RWPE1 (cell line): ENCODE results near the gene LHFPL6.
"Not testable (repeated sequence)": the region's sequence is repeated elsewhere in the genome, so short reads cannot be mapped to it uniquely, and the experiment has no call there.

ENCODE experiments used
- CTCF ChIA-PET: fragments of 350-600 bp; sonication (Branson Sonifier 250); formaldehyde crosslinking; extraction: SDS; loops from one replicate; lab custom pipeline; 2021; lab: Yijun Ruan, JAX
- POLR2A ChIA-PET: fragments of 400-600 bp; formaldehyde crosslinking; extraction: SDS; loops from one replicate; lab custom pipeline; 2020; ENCODE audit warnings: antibody characterized with exemption; ENCODE audit not compliant: low non-redundant PET; lab: Yijun Ruan, JAX
- DNase-seq: peaks from one replicate; pipeline ENCODE4 v3.0.0; 2012; ENCODE audit warnings: low spot score
- H3K27ac ChIP-seq: fragments of 450-650 bp; 2 replicates; pipeline ENCODE4 v1.5.1; 2017
- TF ChIP-seq, protein P1 (sequence below): fragments of 450-650 bp; conservative IDR thresholded peaks from 2 replicates; pipeline ENCODE4 v1.5.1; 2017; ENCODE audit warnings: low read depth, mild to moderate bottlenecking

LHFPL6 gene

DNA sequence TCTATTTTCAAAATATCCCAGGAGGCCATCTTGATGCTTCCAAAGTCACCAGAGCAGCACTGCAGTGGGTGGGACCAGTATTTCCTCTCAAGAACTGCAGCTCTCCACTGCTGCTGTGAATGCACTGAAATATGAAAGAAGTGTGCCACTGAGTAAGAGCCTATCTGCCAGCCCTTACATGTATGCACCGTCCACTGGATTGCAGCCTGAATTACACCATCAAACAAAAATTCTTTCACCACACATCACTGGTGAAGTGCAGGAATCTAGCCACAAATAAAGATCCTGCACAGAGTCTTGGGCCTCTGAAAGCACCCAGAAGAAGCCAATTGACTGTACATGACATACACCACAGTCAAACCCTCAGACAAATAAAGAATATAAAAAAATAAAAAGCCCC is 249.0 kb downstream of the LHFPL6 start:
- H3K27ac ChIP-seq = no peak overlapping the region
- DNase-seq = no peak
- ChIA-PET CTCF (no interaction called here), POLR2A (no interaction called here)
- TF ChIP-seq, protein P1, sequence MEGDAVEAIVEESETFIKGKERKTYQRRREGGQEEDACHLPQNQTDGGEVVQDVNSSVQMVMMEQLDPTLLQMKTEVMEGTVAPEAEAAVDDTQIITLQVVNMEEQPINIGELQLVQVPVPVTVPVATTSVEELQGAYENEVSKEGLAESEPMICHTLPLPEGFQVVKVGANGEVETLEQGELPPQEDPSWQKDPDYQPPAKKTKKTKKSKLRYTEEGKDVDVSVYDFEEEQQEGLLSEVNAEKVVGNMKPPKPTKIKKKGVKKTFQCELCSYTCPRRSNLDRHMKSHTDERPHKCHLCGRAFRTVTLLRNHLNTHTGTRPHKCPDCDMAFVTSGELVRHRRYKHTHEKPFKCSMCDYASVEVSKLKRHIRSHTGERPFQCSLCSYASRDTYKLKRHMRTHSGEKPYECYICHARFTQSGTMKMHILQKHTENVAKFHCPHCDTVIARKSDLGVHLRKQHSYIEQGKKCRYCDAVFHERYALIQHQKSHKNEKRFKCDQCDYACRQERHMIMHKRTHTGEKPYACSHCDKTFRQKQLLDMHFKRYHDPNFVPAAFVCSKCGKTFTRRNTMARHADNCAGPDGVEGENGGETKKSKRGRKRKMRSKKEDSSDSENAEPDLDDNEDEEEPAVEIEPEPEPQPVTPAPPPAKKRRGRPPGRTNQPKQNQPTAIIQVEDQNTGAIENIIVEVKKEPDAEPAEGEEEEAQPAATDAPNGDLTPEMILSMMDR = no peak

- DNase-seq = no peak
- TF ChIP-seq, protein P1 = no peak
- CTCF ChIA-PET = no interaction called here
- POLR2A ChIA-PET = no interaction called here
- H3K27ac ChIP-seq = no peak overlapping the region
These were observed 252.5 kb downstream of the LHFPL6 start for GRCh38 chr13:39350461-39350881.

- DNase-seq = no peak
- no peak overlapping the region for H3K27ac ChIP-seq
- ChIA-PET CTCF (interaction anchor here (0.6 kb wide), 1 partner anchor 945 kb away, joined by 3 read pairs; no protein-coding TSS in a partner anchor), POLR2A (no interaction called here)
- TF ChIP-seq, protein P1 = no peak
These were observed 253.5 kb downstream of the LHFPL6 start for GRCh38 chr13:39349391-39349960.

- POLR2A ChIA-PET = no interaction called here
- TF ChIP-seq, protein P1 = no peak
- no peak overlapping the region for H3K27ac ChIP-seq
These were observed 254.8 kb downstream of the LHFPL6 start for GRCh38 chr13:39347926-39348901.

DNA sequence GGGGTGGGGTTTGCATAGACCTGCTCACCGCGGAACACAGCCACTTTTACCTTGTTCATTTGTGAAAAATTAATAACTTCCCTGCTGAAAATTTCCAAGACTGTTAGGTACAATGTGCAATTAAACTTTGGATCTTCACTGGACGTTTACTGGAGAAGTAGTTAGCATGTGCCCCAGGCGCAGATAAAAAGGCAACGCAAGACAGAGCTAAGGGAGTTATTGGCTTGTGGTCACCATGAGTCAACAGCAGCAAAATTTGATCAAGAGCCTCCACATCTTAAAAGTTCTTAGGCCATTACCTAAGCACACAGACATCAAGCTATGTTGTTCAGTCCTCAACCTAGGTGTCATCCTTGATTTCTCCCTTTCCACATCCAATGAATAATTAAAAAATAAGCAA is 257.0 kb downstream of the LHFPL6 start:
- no peak overlapping the region for H3K27ac ChIP-seq
- DNase-seq = no peak
- POLR2A ChIA-PET = no interaction called here
- CTCF ChIA-PET = interaction anchor here (1.2 kb wide), 1 partner anchor 18 kb away, joined by 5 read pairs; no protein-coding TSS in a partner anchor
- TF ChIP-seq, protein P1 = no peak

More at GRCh38 chr13:39347926-39348901, 254.8 kb downstream of the LHFPL6 start:
- no peak for DNase-seq
- CTCF ChIA-PET = no interaction called here

DNA sequence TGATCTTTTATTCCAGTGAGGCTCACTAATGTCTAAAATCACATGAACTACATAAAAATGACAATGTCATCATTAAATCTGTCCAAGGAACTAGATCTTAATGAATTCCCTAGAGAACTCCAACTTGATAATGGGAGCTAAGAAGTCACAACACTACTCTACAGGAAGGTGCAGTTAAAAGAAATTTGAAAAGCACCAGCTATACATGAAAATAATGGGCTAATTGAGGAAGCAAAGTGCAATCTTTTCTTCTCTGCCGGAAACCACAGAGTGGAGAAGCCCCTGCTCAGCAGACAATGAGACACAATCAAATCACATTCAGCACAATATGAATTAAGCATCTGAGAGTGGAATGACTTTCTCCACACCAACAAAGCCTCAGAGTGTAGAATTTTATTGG is 261.7 kb downstream of the LHFPL6 start:
- CTCF ChIA-PET = no interaction called here
- no peak overlapping the region for H3K27ac ChIP-seq
- DNase-seq = no peak
- TF ChIP-seq, protein P1 = no peak
- POLR2A ChIA-PET = no interaction called here

GRCh38 chr13:39338114-39338513 is 264.9 kb downstream of the LHFPL6 start:
- CTCF ChIA-PET, DNase-seq, POLR2A ChIA-PET, H3K27ac ChIP-seq: not testable (repeated sequence)
